Activated CD8-positive, alpha-beta T cell treated with anti-CD3 and anti-CD28 coated beads for 36 hours (primary cell): Measurements from ENCODE around the gene PIK3CB. TPM values are rescaled to one million over a fixed set of nuclear protein-coding genes. Genes with fewer than 3 reads are reported as not detected.

Experiments used
- ATAC-seq: fragments of 200-7000 bp; cut with Tn5 transposase; one replicate; pipeline ENCODE4 v1.10.0; 2021; ENCODE audit warnings: mild to moderate bottlenecking, moderate library complexity
- CTCF ChIA-PET: fragments of 350-600 bp; sonication (Branson Sonifier 250); formaldehyde crosslinking; loops from one replicate; lab custom pipeline; 2021; ENCODE audit warnings: antibody characterized with exemption; lab: Charles Lee
- POLR2A ChIA-PET: fragments of 350-600 bp; sonication (Branson Sonifier 250); formaldehyde crosslinking; loops from one replicate; lab custom pipeline; 2021; ENCODE audit warnings: antibody characterized with exemption; lab: Charles Lee
- DNase-seq: peaks from one replicate; pipeline ENCODE4 v3.0.0-alpha.2; 2020
- H3K27ac Mint-ChIP-seq: one replicate; pipeline ENCODE4 v1.8.0; 2021; ENCODE audit warnings: mild to moderate bottlenecking, mixed read lengths
- H3K27me3 Mint-ChIP-seq: one replicate; pipeline ENCODE4 v1.8.0; 2021; ENCODE audit warnings: mixed read lengths
- H3K36me3 Mint-ChIP-seq: one replicate; pipeline ENCODE4 v1.8.0; 2021; ENCODE audit warnings: low read depth, mixed read lengths
- H3K4me1 Mint-ChIP-seq: one replicate; pipeline ENCODE4 v1.8.0; 2021; ENCODE audit warnings: low read depth, mixed read lengths
- H3K4me3 Mint-ChIP-seq: one replicate; pipeline ENCODE4 v1.8.0; 2021; ENCODE audit warnings: mild to moderate bottlenecking, moderate library complexity, mixed read lengths
- H3K9me3 Mint-ChIP-seq: one replicate; pipeline ENCODE4 v1.8.0; 2021; ENCODE audit warnings: mixed read lengths
- CTCF ChIP-seq: fragments of 200-600 bp; IDR thresholded peaks from one replicate; pipeline ENCODE4 v1.8.0; 2022; ENCODE audit warnings: antibody characterized with exemption, mild to moderate bottlenecking
- intact Hi-C: fragments of 100-400 bp; cut with micrococcal nuclease; formaldehyde crosslinking; loops from one replicate; pipeline ENCODE4 v1.10.0; 2022
- total RNA-seq, 2 experiments: library from RNA; stranded (reverse); gene quantifications; one replicate each; pipeline ENCODE4 v1.2.3, GENCODE V29; 2021

Gene PIK3CB
- total RNA-seq, 2 experiments from 2014 or later: 12.4 to 13.4 TPM

GRCh38 chr3:138694287-138695007 is 140.3 kb downstream of the PIK3CB start:
- ChIA-PET POLR2A (no interaction called here), CTCF (interaction anchor here (0.7 to 23.4 kb wide), 8 partner anchors 100 to 255 kb away, joined by 3 to 347 read pairs (median 4); partner anchors contain the start of gene CEP70)
- ATAC-seq (no peak), DNase-seq (no peak)
- peaks cover 6% of the 10 kb centered on the region for H3K36me3 Mint-ChIP-seq
- no peaks in the 10 kb centered on the region for H3K27me3 Mint-ChIP-seq
- H3K27ac Mint-ChIP-seq: no peak overlapping the region
- no peak for TF ChIP-seq CTCF
- intact Hi-C loops: loop anchor here (10.0 kb wide), 2 partner anchors 100 to 140 kb away; partner anchors contain the start of genes CEP70 and PIK3CB
- no peaks in the 10 kb centered on the region for H3K9me3 Mint-ChIP-seq
- H3K4me1 Mint-ChIP-seq: no peaks in the 10 kb centered on the region
- H3K4me3 Mint-ChIP-seq: no peak overlapping the region

- Mint-ChIP-seq H3K36me3 (peaks cover 13% of the 10 kb centered on the region), H3K4me3 (no peak overlapping the region), H3K4me1 (peaks cover 4% of the 10 kb centered on the region), H3K27ac (no peak overlapping the region), H3K9me3 (no peaks in the 10 kb centered on the region), H3K27me3 (no peaks in the 10 kb centered on the region)
- ChIA-PET CTCF (interaction anchor here (0.8 to 23.4 kb wide), 3 partner anchors 98 to 230 kb away, joined by 4 to 347 read pairs (median 58); partner anchors contain the start of gene CEP70), POLR2A (no interaction called here)
- TF ChIP-seq CTCF: no peak
- intact Hi-C loops: loop anchor here (10.0 kb wide), 2 partner anchors 97 to 143 kb away; partner anchors contain the start of genes CEP70 and PIK3CB
- no peak for ATAC-seq
- DNase-seq: no peak
These were observed 142.6 kb downstream of the PIK3CB start for GRCh38 chr3:138692152-138692551.

GRCh38 chr3:138691351-138691750 is 143.4 kb downstream of the PIK3CB start:
- ChIA-PET POLR2A (interaction anchor here (0.6 kb wide), 1 partner anchor 200 kb away, joined by 4 read pairs; no protein-coding TSS in a partner anchor), CTCF (interaction anchor here (2.8 to 23.4 kb wide), 3 partner anchors 8 to 231 kb away, joined by 9 to 347 read pairs (median 58); no protein-coding TSS in a partner anchor)
- H3K4me1 Mint-ChIP-seq: peaks cover 11% of the 10 kb centered on the region
- H3K27me3 Mint-ChIP-seq: no peaks in the 10 kb centered on the region
- no peak for TF ChIP-seq CTCF
- DNase-seq: no peak
- H3K4me3 Mint-ChIP-seq: no peak overlapping the region
- no peaks in the 10 kb centered on the region for H3K9me3 Mint-ChIP-seq
- no peak overlapping the region for H3K27ac Mint-ChIP-seq
- intact Hi-C loops: loop anchor here (10.0 kb wide), 2 partner anchors 97 to 143 kb away; partner anchors contain the start of genes CEP70 and PIK3CB
- ATAC-seq: no peak
- peaks cover 13% of the 10 kb centered on the region for H3K36me3 Mint-ChIP-seq

- Mint-ChIP-seq H3K4me1 (peaks cover 11% of the 10 kb centered on the region), H3K27ac (no peak overlapping the region), H3K4me3 (no peak overlapping the region), H3K36me3 (peaks cover 13% of the 10 kb centered on the region), H3K9me3 (no peaks in the 10 kb centered on the region), H3K27me3 (no peaks in the 10 kb centered on the region)
- DNase-seq (no peak), ATAC-seq (no peak)
- intact Hi-C loops: loop anchor here (10.0 kb wide), 2 partner anchors 95 to 145 kb away; partner anchors contain the start of genes CEP70 and PIK3CB
- ChIA-PET POLR2A (no interaction called here), CTCF (interaction anchor here (0.9 to 23.4 kb wide), 5 partner anchors 9 to 246 kb away, joined by 3 to 347 read pairs (median 9); no protein-coding TSS in a partner anchor)
- TF ChIP-seq CTCF: no peak
These were observed 144.7 kb downstream of the PIK3CB start for GRCh38 chr3:138690036-138690435.
